HCT116 (cell line): ENCODE results near the gene OCRL. TPM values are rescaled to one million over a fixed set of nuclear protein-coding genes. Genes with fewer than 3 reads are reported as not detected.

Experiments
- ATAC-seq: fragments of 200-7000 bp; cut with Tn5 transposase; 2 replicates; pipeline ENCODE4 v1.9.1; 2020; ENCODE audit warnings: mild to moderate bottlenecking, moderate library complexity
- BruUV-seq: library from RNA; stranded (reverse); fragments of 400-500 nt; replicated peaks from 2 replicates; lab custom pipeline; 2021; lab: Mats Ljungman, UMichigan
- CTCF ChIA-PET: fragments of 300-600 bp; sonication (Branson Sonifier 250); formaldehyde crosslinking; loops from one replicate; lab custom pipeline; 2021; ENCODE audit warnings: antibody characterized with exemption; lab: Charles Lee
- POLR2A ChIA-PET: fragments of 300-600, 350-600 bp; sonication (Branson Sonifier 250); formaldehyde crosslinking; loops from one replicate; lab custom pipeline; 2021; ENCODE audit warnings: antibody characterized with exemption; lab: Charles Lee
- RAD21 ChIA-PET, 2 experiments: fragments of 300-600 bp; sonication (Branson Sonifier 250); formaldehyde crosslinking; loops; one replicate each; lab custom pipeline; 2023; ENCODE audit warnings: low total read pairs in 2 of 2; ENCODE audit not compliant: uncharacterized antibody in 2 of 2, unreplicated experiment in 2 of 2, low non-redundant PET in 1 of 2; lab: Charles Lee
- DNase-seq: peaks from one replicate; pipeline ENCODE4 v3.0.0-alpha.2; 2010; ENCODE audit warnings: low read depth, low spot score
- H2AFZ ChIP-seq: fragments of 200-600 bp; shearing (Covaris generic), sonication (generic); 2 replicates; pipeline ENCODE4 v1.6.1; 2017; ENCODE audit warnings: low read depth, mixed run types, mixed read lengths, antibody characterized with exemption, low read length; ENCODE audit not compliant: poor library complexity, severe bottlenecking
- H3K27ac ChIP-seq: 2 replicates; pipeline ENCODE4 v1.5.1; 2012; ENCODE audit warnings: low read depth, low read length
- H3K27me3 ChIP-seq: fragments of 200-600 bp; sonication (generic); 2 replicates; pipeline ENCODE4 v1.6.1; 2016; ENCODE audit warnings: mixed run types, low read length, mixed read lengths; ENCODE audit not compliant: insufficient read depth
- H3K36me3 ChIP-seq, 2 experiments: fragments of 200-500 bp in 1 of 2; fragments of 200-600 bp in 1 of 2; sonication (Bioruptor generic) in 1 of 2; sonication (generic) in 1 of 2; 2 replicates each; pipeline versions ENCODE4 v1.5.1 to v1.6.1; 2014 to 2016; ENCODE audit warnings: low read length in 2 of 2, inconsistent platforms in 1 of 2, mixed read lengths in 1 of 2, mixed run types in 1 of 2; ENCODE audit not compliant: insufficient read depth in 2 of 2, control insufficient read depth in 1 of 2
- H3K4me1 ChIP-seq, 2 experiments: fragments of 200-600 bp in 1 of 2; sonication (generic) in 1 of 2; 2 replicates each; pipeline versions ENCODE4 v1.5.1 to v1.6.1; 2012 to 2017; ENCODE audit warnings: low read length in 2 of 2, inconsistent platforms in 1 of 2, mild to moderate bottlenecking in 1 of 2, mixed read lengths in 1 of 2, mixed run types in 1 of 2, moderate library complexity in 1 of 2; ENCODE audit not compliant: insufficient read depth in 2 of 2, control insufficient read depth in 1 of 2
- H3K4me2 ChIP-seq: fragments of 200-600 bp; sonication (generic); 2 replicates; pipeline ENCODE4 v1.6.1; 2017; ENCODE audit warnings: mixed run types, low read length, mixed read lengths
- H3K4me3 ChIP-seq, 2 experiments: fragments of 200-600 bp in 1 of 2; sonication (generic) in 1 of 2; replicated peaks in 1 of 2; 2 replicates each; pipeline ENCODE4 v1.5.1; 2011 to 2016; ENCODE audit warnings: low read length in 2 of 2, control low read depth in 1 of 2, low read depth in 1 of 2, mild to moderate bottlenecking in 1 of 2, mixed read lengths in 1 of 2, mixed run types in 1 of 2
- H3K79me2 ChIP-seq: fragments of 200-600 bp; sonication (generic); 2 replicates; pipeline ENCODE4 v1.6.1; 2017; ENCODE audit warnings: mild to moderate bottlenecking, mixed run types, low read length, moderate library complexity, mixed read lengths; ENCODE audit not compliant: insufficient read depth
- H3K9ac ChIP-seq: fragments of 200-600 bp; sonication (generic); 2 replicates; pipeline ENCODE4 v1.6.1; 2016; ENCODE audit warnings: low read length, mixed read lengths
- H3K9me2 ChIP-seq: fragments of 200-600 bp; sonication (generic), shearing (Covaris generic); 2 replicates; pipeline ENCODE4 v1.6.1; 2017; ENCODE audit warnings: mixed run types, mild to moderate bottlenecking, moderate library complexity; ENCODE audit not compliant: insufficient read depth
- H3K9me3 ChIP-seq, 2 experiments: fragments of 200-500 bp in 1 of 2; fragments of 200-600 bp in 1 of 2; sonication (Bioruptor generic) in 1 of 2; sonication (generic) in 1 of 2; 2 replicates each; pipeline ENCODE4 v1.6.1; 2014 to 2017; ENCODE audit warnings: low read length in 2 of 2, mixed read lengths in 2 of 2, inconsistent platforms in 1 of 2, low read depth in 1 of 2, mild to moderate bottlenecking in 1 of 2, mixed run types in 1 of 2, moderate library complexity in 1 of 2; ENCODE audit not compliant: control insufficient read depth in 1 of 2, insufficient read depth in 1 of 2
- H4K20me1 ChIP-seq: fragments of 200-600 bp; sonication (generic), shearing (Covaris generic); 2 replicates; pipeline ENCODE4 v1.6.1; 2017; ENCODE audit warnings: mixed run types, mild to moderate bottlenecking, moderate library complexity; ENCODE audit not compliant: insufficient read depth
- CBX3 ChIP-seq: IDR thresholded peaks from 2 replicates; pipeline ENCODE4 v1.6.1; 2012; ENCODE audit warnings: low read depth
- CTCF ChIP-seq, 3 experiments: fragments of 200-600 bp in 1 of 3; sonication (generic) in 1 of 3; IDR thresholded peaks in 2 of 3; conservative IDR thresholded peaks in 1 of 3; 2 replicates each; pipeline ENCODE4 v1.5.1; 2012 to 2017; ENCODE audit warnings: low read depth in 2 of 3, low read length in 2 of 3, antibody characterized with exemption in 1 of 3, borderline replicate concordance in 1 of 3, control low read depth in 1 of 3, mild to moderate bottlenecking in 1 of 3, mixed read lengths in 1 of 3, mixed run types in 1 of 3, moderate library complexity in 1 of 3; ENCODE audit not compliant: insufficient read depth in 1 of 3
- EGR1 ChIP-seq: IDR thresholded peaks from 2 replicates; pipeline ENCODE4 v1.6.1; 2012; ENCODE audit warnings: low read depth
- MAX ChIP-seq: IDR thresholded peaks from 2 replicates; pipeline ENCODE4 v1.6.1; 2012
- POLR2AphosphoS5 ChIP-seq: IDR thresholded peaks from 2 replicates; pipeline ENCODE4 v1.6.1; 2011; ENCODE audit warnings: mild to moderate bottlenecking, low read depth, low read length, moderate library complexity
- RAD21 ChIP-seq: IDR thresholded peaks from 2 replicates; pipeline ENCODE4 v1.6.1; 2012; ENCODE audit warnings: low read depth, mild to moderate bottlenecking
- SIN3A ChIP-seq: IDR thresholded peaks from 2 replicates; pipeline ENCODE4 v1.6.1; 2012; ENCODE audit warnings: low read depth
- SP1 ChIP-seq: IDR thresholded peaks from 2 replicates; pipeline ENCODE4 v1.6.1; 2012; ENCODE audit warnings: low read depth
- SRF ChIP-seq: IDR thresholded peaks from 2 replicates; pipeline ENCODE4 v1.6.1; 2012; ENCODE audit warnings: low read depth
- TCF7L2 ChIP-seq: IDR thresholded peaks from 2 replicates; pipeline ENCODE4 v1.7.0; 2011; ENCODE audit warnings: borderline replicate concordance, inconsistent platforms; ENCODE audit not compliant: insufficient read depth, insufficient read length; ENCODE audit errors: extremely low read depth
- YY1 ChIP-seq: IDR thresholded peaks from 2 replicates; pipeline ENCODE4 v1.6.1; 2011; ENCODE audit warnings: low read length, low read depth, moderate library complexity, mild to moderate bottlenecking; ENCODE audit not compliant: insufficient replicate concordance; ENCODE audit errors: extremely low read depth
- ZNF274 ChIP-seq: fragments of 200-500 bp; sonication (Bioruptor generic); IDR thresholded peaks from 2 replicates; pipeline ENCODE4 v1.6.1; 2014; ENCODE audit warnings: mild to moderate bottlenecking, low read depth, low read length, inconsistent platforms
- intact Hi-C: fragments of 100-400 bp; cut with micrococcal nuclease; formaldehyde crosslinking; loops from 2 replicates; pipeline ENCODE4 v1.10.0; 2022
- total RNA-seq: library from RNA; stranded (reverse); gene quantifications from one replicate; pipeline ENCODE4 v1.2.1, GENCODE V29; 2021; ENCODE audit not compliant: unreplicated experiment

OCRL gene
- total RNA-seq, 1 experiment from 2014 or later: 19.8 TPM

GRCh38 chrX:129606918-129607317 is 66.9 kb downstream of the OCRL start:
- Histone ChIP-seq H3K9me2 (no peaks in the 10 kb centered on the region), H3K9me3 (no peaks in the 10 kb centered on the region), H3K79me2 (no peaks in the 10 kb centered on the region), H3K9ac (no peak overlapping the region), H3K4me3 (no peak overlapping the region), H4K20me1 (no peaks in the 10 kb centered on the region), H3K27ac (no peak overlapping the region), H2AFZ (peak overlapping the region; percentile 9), H3K36me3 (no peaks in the 10 kb centered on the region), H3K4me1 (peaks cover 10 to 15% of the 10 kb centered on the region in 2 experiments; a peak in 2 of 4 replicates), H3K4me2 (peak overlapping the region; percentile 17; the same call in 1 of the 2 replicates), H3K27me3 (no peaks in the 10 kb centered on the region)
- RAD21 ChIA-PET: interaction anchor here in 1 of 2 experiments (0.7 kb wide), 1 partner anchor 120 kb away, joined by 4 read pairs; no protein-coding TSS in a partner anchor
- DNase-seq (peak; percentile 23), ATAC-seq (0 out of 2 replicates have a peak, but pooled peaks have one; percentile 32)
- CTCF ChIA-PET: interaction anchor here (1.0 to 3.3 kb wide), 2 partner anchors 117 to 119 kb away, joined by 3 to 23 read pairs; no protein-coding TSS in a partner anchor
- TF ChIP-seq MAX (no peak), RAD21 (peak; percentile 78), CTCF (IDR thresholded peaks at IDR 0.05 in 2 of 3, conservative IDR thresholded peaks at IDR 0.05 in 1 of 3; ENCODE audit: borderline replicate concordance in 1 of 3, insufficient read depth in 1 of 3, low read depth in 2 of 3, low read length in 2 of 3) (peak; percentile 60 to 61 (median 60); a peak in 5 of 6 replicates), ZNF274 (no peak)
- POLR2A ChIA-PET: no interaction called here
- no TSS peak for BruUV-seq
- intact Hi-C loops: loop anchor here (1.0 to 10.0 kb wide), 4 partner anchors 119 to 1308 kb away; partner anchors contain the start of gene UTP14A

- H3K9me3 ChIP-seq: no peaks in the 10 kb centered on the region
- no TSS peak for BruUV-seq
- H2AFZ ChIP-seq: no peak overlapping the region
Observed at GRCh38 chrX:129608496-129608895, 68.4 kb downstream of the OCRL start.

More at GRCh38 chrX:129608496-129608895, 68.4 kb downstream of the OCRL start:
- no peaks in the 10 kb centered on the region for H3K27me3 ChIP-seq
- no peak for DNase-seq
- ATAC-seq: no peak
- no peak overlapping the region for H3K4me3 ChIP-seq
- intact Hi-C loops: loop anchor here (5.0 to 10.0 kb wide), 3 partner anchors 299 to 1306 kb away; partner anchors contain the start of gene UTP14A
- H3K9me2 ChIP-seq: no peaks in the 10 kb centered on the region
- CTCF ChIA-PET: interaction anchor here (4.0 kb wide), 1 partner anchor 117 kb away, joined by 27 read pairs; no protein-coding TSS in a partner anchor
- H3K4me1 ChIP-seq: peaks cover 10 to 14% of the 10 kb centered on the region in 2 experiments; a peak in 2 of 4 replicates
- no peak overlapping the region for H3K9ac ChIP-seq
- RAD21 ChIA-PET: no interaction called here
- TF ChIP-seq TCF7L2 (no peak), CBX3 (no peak), MAX (no peak), SP1 (no peak), SIN3A (no peak), YY1 (no peak), SRF (no peak), EGR1 (no peak), POLR2AphosphoS5 (no peak)
- TF ChIP-seq, all 23 proteins: peak for 0
- Histone ChIP-seq H3K4me2 (no peak overlapping the region), H3K79me2 (no peaks in the 10 kb centered on the region), H3K36me3 (no peaks in the 10 kb centered on the region), H4K20me1 (no peaks in the 10 kb centered on the region), H3K27ac (no peak overlapping the region)
- POLR2A ChIA-PET: no interaction called here
